HG03432 (cell line): ENCODE results near the gene ZBTB38.

Experiments
- ATAC-seq: cut with Tn5 transposase; IDR thresholded peaks from one replicate; pipeline ENCODE4 v1.9.1; 2021; ENCODE audit warnings: mild to moderate bottlenecking, moderate library complexity; ENCODE audit not compliant: unreplicated experiment

Gene ZBTB38

DNA sequence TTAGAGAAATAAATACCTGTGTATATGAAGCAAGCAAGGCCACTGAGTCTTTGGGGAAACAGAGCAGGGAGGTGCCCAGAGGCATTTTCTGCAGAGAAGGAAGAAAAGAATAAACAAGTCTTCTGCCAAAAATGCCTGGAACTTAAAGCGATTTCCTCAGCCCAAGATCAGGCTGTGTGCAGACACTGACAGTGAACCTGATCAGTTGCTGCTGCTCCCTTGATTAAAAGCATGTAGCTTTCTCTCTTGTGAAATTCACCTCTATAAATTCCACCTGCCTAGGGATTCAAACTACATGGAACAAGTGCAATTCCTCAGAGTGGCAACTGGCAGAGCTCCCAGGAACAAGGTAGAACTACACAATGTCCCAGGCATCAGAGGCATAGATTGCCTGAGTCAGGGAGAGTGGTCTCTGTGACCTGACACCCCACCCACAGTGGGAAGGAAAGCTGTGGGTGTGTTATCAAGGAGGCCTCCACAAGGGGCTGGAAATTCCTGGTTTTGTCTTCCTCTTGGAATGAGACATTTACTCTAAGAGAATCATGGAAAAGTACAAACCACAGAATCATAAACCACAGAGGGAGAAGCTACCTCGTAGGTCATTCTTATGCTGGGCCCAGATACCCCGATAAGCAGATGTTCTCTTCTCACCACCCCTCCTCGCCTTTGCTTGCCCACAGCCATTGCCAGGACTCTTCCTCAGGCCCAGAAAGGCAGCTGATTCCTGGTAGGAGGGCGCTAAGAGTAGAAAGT, 1.8 kb upstream of the ZBTB38 start:
- ATAC-seq, result no peak

- no peak for ATAC-seq
These were observed 1.1 kb upstream of the ZBTB38 start for GRCh38 chr3:141367038-141367730.

- no peak for ATAC-seq
These were observed 856 bp downstream of the ZBTB38 start for GRCh38 chr3:141368925-141369794.

GRCh38 chr3:141370065-141370533, 1.8 kb downstream of the ZBTB38 start:
- peak; percentile 84 for ATAC-seq

DNA sequence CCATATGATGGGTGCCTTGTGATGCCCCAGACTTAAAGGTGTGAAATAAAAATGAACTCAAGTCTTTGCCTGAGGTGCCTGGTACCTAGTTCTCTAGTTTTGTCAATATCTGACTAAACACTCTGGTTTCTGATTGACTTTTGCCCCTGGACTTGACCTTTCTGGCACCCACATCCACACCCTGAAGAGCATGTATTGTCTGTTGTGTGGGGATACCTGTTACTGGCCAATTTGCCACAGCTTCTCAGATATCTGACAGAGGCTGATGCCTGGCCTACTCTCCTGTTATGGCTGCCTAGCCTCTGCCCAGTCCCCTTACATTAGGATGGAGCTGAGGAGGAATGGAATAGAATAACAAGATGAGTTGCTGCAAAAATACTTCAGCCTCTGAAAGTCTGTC, 3.6 kb downstream of the ZBTB38 start:
- ATAC-seq, result peak; percentile 42

GRCh38 chr3:141372656-141373055, 4.4 kb downstream of the ZBTB38 start:
- no peak for ATAC-seq

- no peak for ATAC-seq
These were observed 4.9 kb downstream of the ZBTB38 start for GRCh38 chr3:141373232-141373631.

- ATAC-seq, result no peak
These were observed 5.6 kb downstream of the ZBTB38 start for GRCh38 chr3:141373768-141374526.

GRCh38 chr3:141375381-141376301, 7.3 kb downstream of the ZBTB38 start:
- ATAC-seq, result no peak

- no peak for ATAC-seq
These were observed 9.1 kb downstream of the ZBTB38 start for GRCh38 chr3:141377377-141377776.

DNA sequence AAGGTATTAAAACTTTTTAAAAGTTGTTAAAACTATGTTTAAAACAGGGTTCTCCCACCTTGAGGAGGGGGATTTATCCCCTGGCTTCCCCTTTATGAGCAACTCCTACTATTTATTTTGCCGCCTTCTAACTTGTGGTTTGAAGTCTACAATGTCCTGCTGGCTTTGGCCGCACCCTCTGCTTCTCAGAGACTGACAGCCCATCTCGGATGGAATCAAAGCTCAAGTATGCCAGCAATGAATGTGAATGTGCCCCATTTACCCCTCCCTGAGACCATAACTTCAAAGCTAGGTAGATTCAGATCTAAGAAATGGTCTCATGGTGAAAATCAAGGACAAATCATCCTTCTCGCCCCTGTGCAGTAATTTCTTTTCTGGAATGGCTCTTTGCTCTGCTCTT, 10.3 kb downstream of the ZBTB38 start:
- ATAC-seq, result no peak

DNA sequence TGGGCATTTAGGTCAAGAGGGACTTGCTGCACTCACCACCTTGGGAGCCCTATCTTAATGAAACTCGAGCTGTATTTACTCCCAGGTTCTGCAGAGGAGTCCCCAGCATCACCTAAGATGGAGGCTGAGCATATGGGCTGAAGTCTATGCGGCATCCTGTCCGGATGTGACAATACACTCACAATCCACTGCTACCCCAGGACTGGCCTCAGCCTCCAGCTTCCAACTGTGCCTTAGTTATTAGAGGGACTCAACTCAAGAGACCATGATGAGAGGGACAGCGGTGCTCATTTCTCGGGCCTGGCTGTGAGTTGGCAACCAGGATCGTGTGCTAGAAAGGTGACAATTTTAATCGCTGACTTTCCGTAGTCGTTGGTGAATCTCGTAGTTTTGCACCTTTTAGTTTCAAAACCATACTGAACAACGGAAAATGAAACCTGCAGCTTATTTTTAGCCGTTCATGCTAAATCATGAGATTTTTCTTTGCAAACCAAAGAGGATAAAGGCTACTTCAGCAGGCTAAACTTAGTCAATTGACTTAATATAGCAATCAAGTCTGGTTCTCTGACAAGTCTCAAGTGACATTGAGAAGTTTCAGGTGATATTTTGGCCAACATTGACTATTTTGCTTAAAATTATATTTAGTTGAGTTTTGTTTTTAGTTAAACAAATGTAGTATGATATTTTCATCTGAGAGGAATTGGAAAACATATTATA, 11.1 kb downstream of the ZBTB38 start:
- peak; percentile 57 for ATAC-seq

GRCh38 chr3:141380279-141380678, 12.0 kb downstream of the ZBTB38 start:
- no peak for ATAC-seq

GRCh38 chr3:141380987-141381386, 12.7 kb downstream of the ZBTB38 start:
- ATAC-seq, result peak; percentile 47

DNA sequence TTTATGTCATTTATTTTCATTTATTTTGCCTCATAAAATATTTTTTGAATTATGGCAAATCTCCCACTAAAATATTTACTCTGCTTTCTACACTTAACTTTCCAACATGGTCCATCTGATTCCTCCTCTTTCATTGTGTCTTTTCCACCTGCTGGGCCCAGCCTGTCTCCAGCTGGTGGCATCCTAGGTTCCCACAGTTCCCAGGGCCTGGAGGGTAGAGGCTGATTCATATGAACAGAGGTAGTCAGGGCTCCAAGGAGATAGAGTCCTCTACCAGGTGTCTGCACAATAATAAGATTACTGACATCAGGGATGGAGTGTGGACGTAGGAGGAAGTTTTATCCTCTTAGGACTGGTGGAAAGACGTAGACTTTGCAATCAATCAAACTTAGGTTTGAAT, 14.3 kb downstream of the ZBTB38 start:
- no peak for ATAC-seq

- no peak for ATAC-seq
These were observed 15.3 kb downstream of the ZBTB38 start for GRCh38 chr3:141383555-141384129.

- ATAC-seq, result no peak
These were observed 15.9 kb downstream of the ZBTB38 start for GRCh38 chr3:141384157-141384556.

DNA sequence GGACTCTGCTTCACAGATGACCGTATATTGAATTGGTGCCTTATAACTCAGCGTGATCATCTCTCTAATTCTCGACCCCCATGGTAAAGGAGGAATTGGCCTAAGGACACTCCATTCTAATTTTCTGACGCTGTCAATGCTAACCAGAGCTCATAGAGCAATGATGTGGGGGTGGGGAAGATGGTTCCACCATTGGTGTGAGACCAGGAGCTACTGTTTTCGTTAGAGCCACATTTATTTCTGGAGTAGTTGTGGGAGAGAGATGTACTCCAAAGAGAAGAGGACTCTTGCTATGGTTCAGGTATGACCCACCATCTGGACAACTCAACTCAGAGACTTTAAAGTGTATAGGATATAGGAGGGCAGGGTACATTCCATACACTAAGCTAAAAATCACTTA, 16.3 kb downstream of the ZBTB38 start:
- ATAC-seq, result no peak
